ENCODE measurements around the gene OR3A1. TPM values are rescaled to one million over a fixed set of nuclear protein-coding genes. Genes with fewer than 3 reads are reported as not detected.
"Not testable (repeated sequence)": the region's sequence is repeated elsewhere in the genome, so short reads cannot be mapped to it uniquely, and the experiment has no call there.

OR3A1 gene
- total and polyA plus RNA-seq, 2 donors (not counting 3 experiments of a cell fraction or from before 2014, with no cell fraction given): not detected

- H3K9me3 ChIP-seq (replicated peaks; ENCODE audit: control insufficient read depth, insufficient read depth, low read length); H3K9ac ChIP-seq (replicated peaks; ENCODE audit: extremely low read depth, insufficient read depth, low read length); H3K4me1 ChIP-seq (ENCODE audit: control insufficient read depth, extremely low read depth, insufficient read depth, low read length); DNase-seq (ENCODE audit: low read depth, low spot score); H3K79me2 ChIP-seq (ENCODE audit: control insufficient read depth, insufficient read depth, low read length); H2AFZ ChIP-seq (ENCODE audit: low read depth, low read length); FAIRE-seq; intact Hi-C loops (cut with micrococcal nuclease); CTCF ChIA-PET; H3K4me3 ChIP-seq (replicated peaks in 1 of 3; ENCODE audit: insufficient read depth in 1 of 3, low read depth in 1 of 3, low read length in 3 of 3); H3K27me3 ChIP-seq (ENCODE audit: control insufficient read depth in 2 of 2, insufficient read depth in 2 of 2, low read length in 2 of 2); H3K4me2 ChIP-seq (ENCODE audit: insufficient read depth, low read length); H3K27ac ChIP-seq (ENCODE audit: insufficient read depth, low read depth, low read length); H3K36me3 ChIP-seq (ENCODE audit: control insufficient read depth in 2 of 2, extremely low read depth in 1 of 2, insufficient read depth in 2 of 2, low read length in 2 of 2); H4K20me1 ChIP-seq (replicated peaks; ENCODE audit: control insufficient read depth, extremely low read depth, insufficient read depth, low read length); BruUV-seq (replicated peaks); H3K9me1 ChIP-seq (replicated peaks; ENCODE audit: control insufficient read depth, extremely low read depth, insufficient read depth, low read length); dilution Hi-C loops (cut with MboI; ENCODE audit: extremely low pct_ligation_motif_present, low sequenced_read_pairs); POLR2A ChIA-PET: not testable (repeated sequence)
These were observed 57.1 kb downstream of the OR3A1 start for GRCh38 chr17:3241044-3241443.

Other genes starting within 250 kb of the OR3A1 start
- gene OR1D5, start 234.8 kb downstream of the OR3A1 start, total RNA-seq: not detected in 2 replicates
- not detected in 2 replicates for gene OR1D5, start 234.8 kb downstream of the OR3A1 start, polyA plus RNA-seq
- gene OR1D2, start 193.9 kb downstream of the OR3A1 start, total RNA-seq: not detected in 2 replicates
- gene OR1D2, start 193.9 kb downstream of the OR3A1 start, polyA plus RNA-seq: not detected in 2 replicates
- gene OR1G1, start 170.8 kb downstream of the OR3A1 start, total RNA-seq: not detected in 2 replicates
- not detected in 2 replicates for gene OR1G1, start 170.8 kb downstream of the OR3A1 start, polyA plus RNA-seq
- gene OR1A2, start 100.8 kb downstream of the OR3A1 start, total RNA-seq: not detected in 2 replicates
- gene OR1A2, start 100.8 kb downstream of the OR3A1 start, polyA plus RNA-seq: not detected in 2 replicates
- gene OR1A1, start 90.7 kb downstream of the OR3A1 start, total RNA-seq: not detected in 2 replicates
- gene OR1A1, start 90.7 kb downstream of the OR3A1 start, polyA plus RNA-seq: not detected in 2 replicates
- not detected in 2 replicates for gene OR3A2, start 87.9 kb upstream of the OR3A1 start, total RNA-seq
- gene OR3A2, start 87.9 kb upstream of the OR3A1 start, polyA plus RNA-seq: 0.10 and 0.11 TPM in 2 replicates
- gene OR1E1, start 100.0 kb upstream of the OR3A1 start, total RNA-seq: not detected in 2 replicates
- 0.06 TPM in 1 of 2 replicates, not detected in the other for gene OR1E1, start 100.0 kb upstream of the OR3A1 start, polyA plus RNA-seq
- gene OR3A3, start 113.0 kb upstream of the OR3A1 start, total RNA-seq: not detected in 2 replicates
- gene OR3A3, start 113.0 kb upstream of the OR3A1 start, polyA plus RNA-seq: not detected in 2 replicates
- gene OR1E2, start 135.5 kb upstream of the OR3A1 start, total RNA-seq: not detected in 2 replicates
- not detected in 2 replicates for gene OR1E2, start 135.5 kb upstream of the OR3A1 start, polyA plus RNA-seq
- not detected in 2 replicates for gene SPATA22, start 173.5 kb upstream of the OR3A1 start, total RNA-seq
- gene SPATA22, start 173.5 kb upstream of the OR3A1 start, polyA plus RNA-seq: 0.29 and 4.3 TPM in 2 replicates
- not detected in 2 replicates for gene ASPA, start 177.6 kb upstream of the OR3A1 start, total RNA-seq
- 0.01 TPM in 1 of 2 replicates, not detected in the other for gene ASPA, start 177.6 kb upstream of the OR3A1 start, polyA plus RNA-seq